GM18517 (cell line): ENCODE data around the gene ZNF8.
"Not testable (repeated sequence)": the region's sequence is repeated elsewhere in the genome, so short reads cannot be mapped to it uniquely, and the experiment has no call there.

Experiments
- ATAC-seq: cut with Tn5 transposase; IDR thresholded peaks from one replicate; pipeline ENCODE4 v1.9.1; 2021; ENCODE audit warnings: mild to moderate bottlenecking, moderate library complexity; ENCODE audit not compliant: unreplicated experiment

ZNF8 gene

DNA sequence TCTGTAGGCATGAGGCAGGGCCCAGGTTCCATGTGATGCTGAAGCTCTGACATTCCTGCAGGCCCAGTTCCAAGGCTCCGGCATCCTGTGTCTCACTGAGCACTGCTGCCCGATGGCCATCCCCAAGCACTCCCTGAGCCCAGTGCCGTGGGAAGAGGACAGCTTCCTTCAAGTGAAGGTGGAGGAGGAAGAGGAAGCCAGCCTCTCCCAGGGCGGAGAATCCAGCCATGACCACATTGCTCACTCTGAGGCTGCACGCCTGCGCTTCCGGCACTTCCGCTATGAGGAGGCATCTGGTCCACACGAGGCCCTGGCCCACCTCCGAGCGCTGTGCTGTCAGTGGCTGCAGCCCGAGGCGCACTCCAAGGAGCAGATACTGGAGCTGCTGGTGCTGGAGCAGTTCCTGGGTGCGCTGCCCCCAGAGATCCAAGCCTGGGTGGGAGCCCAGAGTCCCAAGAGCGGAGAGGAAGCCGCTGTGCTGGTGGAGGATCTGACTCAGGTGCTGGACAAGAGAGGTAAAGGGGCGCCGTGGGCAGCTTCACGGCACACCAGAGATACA is 56.0 kb downstream of the ZNF8 start:
- no peak for ATAC-seq

- ATAC-seq = no peak
These were observed 56.9 kb downstream of the ZNF8 start for GRCh38 chr19:58335630-58336029.

- ATAC-seq = no peak
These were observed 57.5 kb downstream of the ZNF8 start for GRCh38 chr19:58336216-58336615.

DNA sequence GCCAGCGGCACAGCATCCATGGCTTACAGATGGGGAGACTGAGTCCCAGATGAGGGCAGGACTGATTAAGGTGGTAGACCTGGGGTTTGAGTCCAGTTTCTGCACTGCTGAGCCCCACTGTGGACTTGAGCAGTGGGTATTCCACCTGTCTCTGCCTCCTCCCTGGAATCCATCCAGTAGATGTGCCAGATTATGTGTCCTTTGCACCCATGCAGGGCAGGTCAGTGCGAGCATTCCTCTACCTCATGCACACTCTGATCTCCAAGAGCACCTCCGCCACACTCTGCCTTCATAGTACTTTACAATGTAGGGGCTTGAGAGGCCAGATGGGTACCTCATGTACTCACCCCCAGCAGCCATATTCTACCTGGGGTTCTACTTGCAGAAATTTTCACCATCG is 58.1 kb downstream of the ZNF8 start:
- no peak for ATAC-seq

DNA sequence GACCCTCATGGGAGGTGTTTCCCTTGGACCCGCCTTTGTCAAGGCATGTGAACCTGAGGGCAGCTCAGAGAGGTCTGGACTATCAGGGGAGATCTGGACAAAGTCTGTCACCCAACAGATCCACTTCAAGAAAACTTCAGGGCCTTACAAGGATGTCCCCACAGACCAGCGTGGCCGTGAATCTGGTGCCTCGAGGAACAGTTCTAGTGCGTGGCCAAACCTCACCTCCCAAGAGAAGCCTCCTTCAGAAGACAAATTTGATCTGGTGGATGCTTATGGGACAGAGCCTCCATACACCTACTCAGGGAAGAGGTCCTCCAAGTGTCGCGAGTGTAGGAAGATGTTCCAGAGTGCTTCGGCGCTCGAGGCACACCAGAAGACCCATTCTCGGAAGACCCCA is 59.6 kb downstream of the ZNF8 start:
- ATAC-seq = no peak

GRCh38 chr19:58338825-58339558 is 60.2 kb downstream of the ZNF8 start:
- ATAC-seq = no peak

GRCh38 chr19:58345558-58345957 is 66.8 kb downstream of the ZNF8 start:
- no peak for ATAC-seq

- peak; percentile 81 for ATAC-seq
These were observed 68.5 kb downstream of the ZNF8 start for GRCh38 chr19:58346961-58347929.

DNA sequence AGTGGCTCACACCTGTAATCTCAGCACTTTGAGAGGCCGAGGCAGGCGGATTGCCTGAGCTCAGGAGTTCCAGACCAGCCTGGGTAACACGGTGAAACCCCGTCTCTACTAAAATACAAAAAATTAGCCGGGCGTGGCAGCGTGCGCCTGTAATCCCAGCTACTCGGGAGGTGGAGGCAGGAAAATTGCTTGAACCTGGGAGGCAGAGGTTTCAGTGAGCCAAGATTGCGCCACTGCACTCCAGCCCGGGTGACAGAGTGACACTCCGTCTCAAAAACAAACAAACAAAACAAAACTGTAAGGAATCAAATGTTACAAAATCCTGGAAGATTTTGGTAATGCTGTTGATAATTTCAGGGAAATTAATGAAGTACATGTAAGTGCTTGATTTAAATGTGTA is 69.3 kb downstream of the ZNF8 start:
- not testable (repeated sequence) for ATAC-seq

GRCh38 chr19:58349590-58349989 is 70.8 kb downstream of the ZNF8 start:
- ATAC-seq = no peak

- no peak for ATAC-seq
These were observed 71.5 kb downstream of the ZNF8 start for GRCh38 chr19:58350001-58350861.

DNA sequence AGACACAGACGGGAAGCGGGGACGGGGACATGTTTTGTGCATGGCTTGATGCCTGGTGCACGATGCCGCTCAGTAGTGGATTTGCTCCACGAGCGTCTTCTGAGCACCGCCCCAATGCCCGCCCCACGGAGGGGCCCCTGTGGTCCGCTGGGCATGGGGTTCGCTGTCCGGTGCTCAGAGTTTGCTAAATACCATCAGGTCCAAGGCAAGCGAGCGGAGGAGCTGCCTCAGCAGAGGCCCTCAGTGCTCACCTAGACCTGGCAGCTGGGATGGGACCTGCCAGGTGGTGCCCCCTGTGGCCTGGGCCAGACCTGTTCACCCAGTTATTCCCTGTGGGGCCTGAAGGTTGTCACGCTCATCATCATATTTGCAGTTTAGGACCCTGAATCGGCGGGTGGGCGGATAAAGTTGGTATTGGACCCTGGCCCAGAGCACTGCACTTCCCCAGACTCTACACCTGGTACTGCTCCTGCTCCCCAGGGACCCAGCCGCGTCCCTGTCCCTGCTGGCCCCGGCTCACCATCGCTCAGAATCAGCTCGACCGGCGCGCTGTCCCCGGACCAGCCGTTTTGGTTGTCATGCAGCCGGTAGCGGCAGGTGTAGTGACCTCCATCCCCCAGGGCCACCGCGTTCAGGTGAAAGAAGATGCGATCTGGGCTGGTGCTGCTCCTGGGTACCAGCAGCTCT is 72.3 kb downstream of the ZNF8 start:
- ATAC-seq = no peak

DNA sequence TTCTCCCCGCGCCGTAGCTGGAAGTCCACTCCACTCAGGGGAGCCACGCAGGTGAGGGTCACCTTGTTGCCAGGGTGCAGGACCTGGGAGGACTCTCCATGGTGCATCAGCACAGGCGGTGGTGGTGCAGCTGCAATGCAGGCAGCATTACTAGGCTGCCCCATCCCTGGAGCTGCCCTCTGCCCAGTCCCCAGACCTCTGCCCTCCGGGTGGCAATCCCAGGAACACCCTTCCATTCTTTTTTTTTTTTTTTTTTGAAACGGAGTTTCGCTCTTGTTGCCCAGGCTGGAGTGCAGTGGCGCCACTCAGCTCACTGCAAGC is 72.8 kb downstream of the ZNF8 start:
- no peak for ATAC-seq

- no peak for ATAC-seq
These were observed 73.4 kb downstream of the ZNF8 start for GRCh38 chr19:58351990-58352755.
